ENCODE measurements around the gene DSCAM.
"Not testable (repeated sequence)": the region's sequence is repeated elsewhere in the genome, so short reads cannot be mapped to it uniquely, and the experiment has no call there.

The DSCAM gene

GRCh38 chr21:40846587-40847411 lies at the start of gene DSCAM:
Gene DSCAM, minus strand, starts transcription at chr21:40847158. Its CDS starts 497 bp downstream, at chr21:40846661.
- peak; percentile 33 for DNase-seq

DNA sequence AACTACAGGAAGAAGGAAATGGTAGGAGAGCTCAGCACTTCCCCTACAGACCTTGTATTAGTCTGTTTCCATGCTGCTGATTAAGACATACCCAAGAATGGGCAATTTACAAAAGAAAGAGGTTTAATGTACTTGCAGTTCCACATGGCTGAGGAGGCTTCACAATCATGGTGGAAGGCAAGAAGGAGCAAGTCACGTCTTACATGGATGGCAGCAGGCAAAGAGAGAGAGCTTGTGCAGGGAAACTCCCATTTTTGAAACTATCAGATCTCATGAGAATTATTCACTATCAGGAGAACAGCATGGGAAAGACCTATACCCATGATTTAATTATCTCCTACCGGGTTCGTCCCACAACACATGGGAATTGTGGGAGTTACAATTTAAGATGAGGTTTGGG lies 48.7 kb upstream of the DSCAM start:
- not testable (repeated sequence) for DNase-seq

DNA sequence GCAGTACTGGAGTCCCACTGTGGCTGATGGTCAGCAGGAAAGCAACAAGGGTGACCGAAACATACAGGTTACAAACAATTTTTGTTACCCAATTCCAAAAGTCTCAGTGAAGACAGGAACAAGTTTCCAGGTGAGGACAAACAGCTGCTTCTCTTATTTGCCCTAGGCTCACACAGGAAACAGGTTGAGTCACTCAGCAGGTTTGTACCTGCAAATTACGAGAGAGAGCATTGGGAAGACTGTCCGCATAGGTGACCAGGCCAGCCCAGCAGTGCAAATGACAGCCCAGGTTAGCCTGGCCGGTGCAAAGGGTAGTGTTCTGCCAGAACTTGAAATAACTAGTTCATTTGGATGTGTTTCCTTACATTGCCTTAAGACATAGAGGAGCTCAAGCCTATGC lies 40.0 kb upstream of the DSCAM start:
- no peak for DNase-seq

- DNase-seq = no peak
Observed at GRCh38 chr21:40886006-40886405, 39.0 kb upstream of the DSCAM start.

- DNase-seq = no peak
Observed at GRCh38 chr21:40882192-40882915, 35.4 kb upstream of the DSCAM start.

DNA sequence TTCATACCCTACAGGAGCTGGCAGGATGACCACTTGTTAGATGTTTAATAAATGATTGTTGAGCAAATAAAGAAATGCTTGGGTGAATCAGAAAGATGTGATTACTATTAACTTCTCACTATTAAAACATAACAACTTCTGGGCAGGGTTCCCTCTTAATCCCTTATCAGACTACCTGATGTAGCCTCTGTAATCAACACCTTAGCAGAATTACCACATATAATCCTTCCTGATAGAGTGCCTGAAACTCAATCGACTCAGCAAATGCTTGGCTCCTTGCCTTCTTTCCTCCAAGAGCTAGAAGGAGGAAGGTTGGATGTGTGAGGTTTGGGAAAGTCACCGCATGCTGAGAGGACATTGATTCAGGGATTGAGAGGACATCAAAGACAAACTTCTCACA lies 34.8 kb upstream of the DSCAM start:
- DNase-seq = no peak

DNA sequence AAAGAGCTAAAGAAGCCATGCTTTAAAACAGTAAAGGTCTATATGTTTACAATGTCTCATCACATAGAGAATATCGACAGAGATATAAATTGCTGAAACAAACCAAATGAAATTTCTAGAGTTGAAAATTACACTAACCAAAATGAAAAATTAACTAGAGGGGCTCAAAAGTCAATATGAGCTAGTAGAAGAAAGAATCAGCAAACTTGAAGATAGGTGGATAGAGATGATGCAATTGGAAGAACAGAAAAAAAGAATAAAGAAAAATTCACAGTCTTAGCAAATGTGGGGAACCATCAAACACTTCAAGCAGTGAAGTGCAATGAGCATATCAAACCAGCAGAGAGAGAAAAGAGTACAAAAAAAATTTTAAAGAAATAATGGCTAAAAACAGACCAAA lies 24.1 kb upstream of the DSCAM start:
- DNase-seq = no peak

- no peak for DNase-seq
Observed at GRCh38 chr21:40863839-40864238, 16.9 kb upstream of the DSCAM start.

DNA sequence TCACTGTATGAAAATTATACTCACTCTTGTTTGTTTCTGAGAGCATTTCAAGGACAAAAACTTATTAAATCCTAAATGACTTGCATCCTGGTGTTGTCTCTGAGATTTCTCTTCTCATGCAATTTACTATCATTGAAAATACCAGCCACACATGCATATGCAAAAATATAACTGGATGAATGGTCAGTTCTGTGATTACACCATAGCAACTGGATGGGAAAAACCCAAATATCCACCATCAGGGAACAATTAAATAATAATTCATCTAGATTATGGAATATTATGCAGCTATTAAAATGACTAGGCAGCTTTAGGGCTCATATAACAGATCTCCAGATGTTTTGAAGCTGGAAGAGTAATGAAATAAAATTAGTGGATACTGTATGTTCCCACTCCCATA lies 11.6 kb upstream of the DSCAM start:
- DNase-seq = no peak

DNA sequence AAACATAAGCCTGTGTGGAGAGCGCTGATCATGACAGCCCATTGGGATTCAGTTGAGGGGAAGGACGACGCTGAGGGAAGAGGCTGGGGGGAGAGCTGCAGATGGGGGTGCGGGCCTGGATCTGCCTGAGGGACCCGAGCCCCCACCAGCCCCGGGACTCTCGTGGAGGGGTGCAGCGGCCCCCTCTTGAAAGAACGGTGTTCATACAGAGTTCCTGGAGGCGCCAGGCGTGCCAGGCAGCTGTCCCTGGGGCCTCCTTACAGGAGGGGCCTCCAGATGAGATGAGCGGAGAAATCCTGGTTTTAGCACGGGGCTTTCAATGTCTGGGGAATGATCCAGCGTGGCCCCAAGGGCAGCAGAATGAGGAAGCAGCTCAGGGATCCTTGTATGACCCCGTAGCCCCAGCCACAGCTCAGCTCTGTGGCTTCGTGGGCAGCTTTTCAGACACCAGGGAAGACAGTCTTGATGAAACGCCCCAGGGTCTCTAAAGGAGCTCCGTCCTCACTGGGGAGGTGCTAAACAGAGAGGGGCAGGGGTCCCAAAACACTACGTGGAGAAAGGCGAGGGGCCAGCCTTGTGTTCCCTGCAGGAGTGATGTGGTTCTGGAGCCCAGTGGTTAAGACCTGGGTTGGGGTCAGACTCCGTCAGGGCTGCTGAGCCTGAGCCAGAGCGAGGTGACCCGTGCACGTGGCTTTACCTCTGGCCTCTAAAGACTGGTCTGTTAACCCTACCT lies 7.2 kb upstream of the DSCAM start:
- no peak for DNase-seq

GRCh38 chr21:40852563-40852962 lies 5.6 kb upstream of the DSCAM start:
- no peak for DNase-seq

DNA sequence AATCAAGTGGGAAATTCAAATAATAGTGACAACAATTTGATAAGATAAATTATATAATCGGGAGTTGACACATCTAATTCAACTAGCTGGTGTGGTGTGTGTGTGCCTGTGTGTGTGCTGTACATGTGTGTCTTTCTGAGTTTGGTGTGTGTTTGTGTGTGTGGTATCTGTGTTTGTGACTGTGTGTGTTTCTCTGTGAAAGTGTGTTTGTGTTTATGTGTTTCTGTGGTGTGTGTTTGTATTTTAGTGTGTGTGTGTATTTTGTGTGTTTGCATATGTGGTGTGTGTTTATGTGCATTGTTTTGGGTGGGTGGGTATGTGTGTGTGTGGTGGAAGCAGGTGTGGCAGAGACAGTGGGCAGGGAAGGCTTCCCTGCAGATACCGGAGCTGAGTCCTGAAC lies 4.8 kb upstream of the DSCAM start:
- DNase-seq = no peak

DNA sequence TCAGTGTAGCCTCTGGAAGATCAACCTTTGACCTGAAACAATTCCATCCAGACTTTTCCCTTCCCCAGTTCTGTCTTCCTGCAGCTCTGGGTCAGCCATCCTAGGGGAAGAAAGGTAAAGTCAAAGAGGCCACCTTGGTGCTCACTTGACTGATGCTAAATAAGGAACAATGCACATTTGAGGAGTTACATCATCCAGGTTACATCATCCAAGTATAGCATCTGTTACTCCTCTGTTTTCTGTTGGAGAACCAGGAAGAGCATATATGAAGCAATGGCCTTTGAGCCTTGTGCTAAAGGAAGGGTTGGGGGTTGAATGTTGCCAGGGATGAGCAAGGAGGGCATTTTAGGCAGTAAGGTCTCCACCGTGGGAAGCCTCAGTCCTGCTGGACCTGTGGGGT lies 3.1 kb upstream of the DSCAM start:
- DNase-seq = no peak

DNA sequence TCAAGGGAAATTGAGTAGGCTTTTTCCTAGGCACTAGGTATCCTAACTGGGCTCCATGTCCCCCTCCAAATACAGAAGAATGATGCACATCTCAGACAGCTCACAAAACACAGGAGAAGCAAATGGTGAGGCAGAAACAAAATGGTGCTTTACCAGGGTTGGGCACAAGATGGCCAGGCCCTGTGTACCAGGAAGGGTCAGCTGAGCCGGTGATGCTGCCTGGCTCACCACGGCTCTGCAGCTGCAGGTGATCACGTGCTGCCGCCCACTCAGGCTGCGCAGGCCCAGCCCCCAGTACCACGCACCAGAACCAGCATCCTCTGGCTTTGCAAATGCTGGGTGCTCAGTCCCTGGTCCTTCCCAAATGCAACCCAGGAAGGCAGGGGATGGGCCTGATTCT lies 993 bp upstream of the DSCAM start:
- no peak for DNase-seq

DNA sequence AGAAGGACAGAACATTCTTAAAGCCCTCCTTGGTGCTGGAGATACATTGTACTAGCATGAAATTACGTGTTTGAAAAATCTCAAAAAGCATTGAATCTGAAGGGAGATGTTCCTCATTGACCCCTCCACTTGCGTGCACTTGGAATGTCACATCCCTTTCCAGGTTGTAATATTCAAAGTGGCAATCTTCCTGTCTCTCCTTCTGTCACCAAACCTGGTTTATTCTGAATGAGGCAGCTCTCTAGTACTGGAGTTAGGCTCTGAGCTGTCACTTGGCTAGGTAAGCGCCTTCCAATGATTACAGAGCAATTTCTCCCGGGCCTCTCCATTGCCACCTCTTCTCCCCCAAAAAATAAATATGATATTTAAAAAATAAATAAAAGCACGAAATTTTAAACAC lies 855 bp downstream of the DSCAM start:
- no peak for DNase-seq

GRCh38 chr21:40845441-40845995 lies 1.4 kb downstream of the DSCAM start:
- no peak for DNase-seq

GRCh38 chr21:40844935-40845334 lies 2.0 kb downstream of the DSCAM start:
- no peak for DNase-seq

- no peak for DNase-seq
Observed at GRCh38 chr21:40842197-40842552, 4.8 kb downstream of the DSCAM start.

- DNase-seq = peak; percentile 79
Observed at GRCh38 chr21:40841524-40842196, 5.3 kb downstream of the DSCAM start.

DNA sequence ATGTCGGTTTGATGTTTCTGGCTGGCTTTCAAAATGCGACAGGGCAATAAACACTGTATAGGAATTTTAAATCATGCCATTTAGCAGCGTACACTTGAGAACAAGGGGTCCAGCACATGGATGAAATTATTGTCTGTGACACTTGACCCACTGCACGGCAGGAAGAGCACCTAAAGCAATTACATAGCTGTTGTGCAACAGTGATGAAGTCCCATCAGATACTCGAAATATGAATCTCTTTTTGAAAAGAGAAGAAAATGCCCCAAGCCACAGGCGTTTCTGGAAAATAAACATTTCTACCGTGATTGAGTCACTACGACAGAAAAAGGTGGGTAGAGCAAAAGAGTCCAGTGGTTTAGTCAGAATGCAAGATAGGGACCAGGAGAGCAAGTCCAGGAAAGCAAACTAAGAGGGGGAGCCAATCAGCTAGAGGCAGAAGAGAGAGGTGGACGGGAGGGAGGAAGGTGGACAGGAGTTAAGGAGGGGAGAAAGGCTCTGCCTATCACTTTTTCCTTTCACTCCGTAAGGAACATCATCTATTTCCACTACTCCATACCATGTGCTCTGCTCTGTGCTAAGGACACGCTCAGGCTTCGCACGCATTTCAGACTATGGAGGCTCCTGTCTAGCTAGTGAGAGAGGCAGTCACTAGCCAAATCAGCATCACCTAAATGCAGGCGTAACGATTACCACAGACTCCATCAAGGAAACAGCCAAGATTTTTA lies 6.4 kb downstream of the DSCAM start:
- DNase-seq = no peak

DNA sequence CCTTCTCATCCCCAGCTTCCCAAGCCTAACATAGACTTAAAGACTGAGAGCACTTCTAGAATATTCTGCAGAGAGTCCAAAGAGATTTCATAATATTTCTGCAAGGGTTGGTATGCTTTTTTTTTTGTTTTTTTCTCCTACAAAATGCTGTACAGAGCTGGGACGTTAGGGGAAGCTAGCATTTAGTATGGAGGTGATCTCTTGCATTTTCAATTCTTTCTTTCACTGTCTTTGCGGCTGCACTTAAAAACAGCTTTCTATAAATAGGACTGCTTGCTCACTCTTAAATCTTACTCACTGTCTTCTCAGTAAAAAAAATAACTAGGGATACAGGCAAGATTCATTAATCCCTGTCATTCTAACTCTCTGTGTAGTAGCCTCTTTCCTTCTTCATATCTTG lies 7.4 kb downstream of the DSCAM start:
- DNase-seq = no peak

DNA sequence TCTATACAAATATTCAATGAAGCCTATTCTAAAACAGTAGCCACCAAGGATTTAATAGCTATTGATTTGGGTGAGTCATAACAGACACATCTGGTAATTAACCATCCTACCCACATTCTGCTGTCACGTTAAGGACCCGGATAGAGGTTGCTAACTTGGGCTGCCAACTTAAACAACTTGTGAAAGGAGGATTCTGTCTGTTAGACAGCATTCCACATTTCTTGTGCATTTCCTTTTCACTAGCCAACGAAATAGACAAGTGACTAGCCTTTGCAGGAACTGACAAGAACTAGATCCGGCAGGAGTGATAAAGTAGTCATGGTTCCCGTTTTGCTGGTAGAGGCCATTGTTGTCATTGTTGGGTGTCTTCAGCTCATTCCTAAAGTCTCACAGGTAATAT lies 9.5 kb downstream of the DSCAM start:
- DNase-seq = no peak
